Smooth muscle cell (in vitro differentiated cells): ENCODE results near the gene PATJ. TPM values are rescaled to one million over a fixed set of nuclear protein-coding genes. Genes with fewer than 3 reads are reported as not detected.

Experiments
- DNase-seq: peaks from one replicate; lab custom pipeline; 2025; ENCODE audit not compliant: unreplicated experiment; lab: John Stamatoyannopoulos, UW
- H2AFZ ChIP-seq: fragments of 200-600 bp; sonication (generic); 2 replicates; pipeline ENCODE4 v1.6.0; 2016; ENCODE audit warnings: antibody characterized with exemption, low read depth, mild to moderate bottlenecking
- H3F3A ChIP-seq: fragments of 200-600 bp; sonication (generic); 2 replicates; pipeline ENCODE4 v1.6.0; 2017; ENCODE audit warnings: antibody characterized with exemption, low read depth
- H3K27ac ChIP-seq: fragments of 200-600 bp; sonication (generic); 2 replicates; pipeline ENCODE4 v1.5.1; 2016; ENCODE audit warnings: low read depth, mild to moderate bottlenecking
- H3K27me3 ChIP-seq: fragments of 200-600 bp; sonication (generic); 2 replicates; pipeline ENCODE4 v1.6.1; 2016; ENCODE audit warnings: low read depth, mild to moderate bottlenecking
- H3K36me3 ChIP-seq: fragments of 200-600 bp; sonication (generic); 2 replicates; pipeline ENCODE4 v1.5.1; 2016; ENCODE audit warnings: low read depth
- H3K4me1 ChIP-seq: fragments of 200-600 bp; sonication (generic); 2 replicates; pipeline ENCODE4 v1.5.1; 2016; ENCODE audit warnings: low read depth
- H3K4me2 ChIP-seq: fragments of 200-600 bp; sonication (generic); 2 replicates; pipeline ENCODE4 v1.6.0; 2016; ENCODE audit warnings: mild to moderate bottlenecking
- H3K4me3 ChIP-seq: fragments of 200-600 bp; sonication (generic); 2 replicates; pipeline ENCODE4 v1.5.1; 2016; ENCODE audit warnings: mild to moderate bottlenecking
- H3K79me2 ChIP-seq: fragments of 200-600 bp; sonication (generic); 2 replicates; pipeline ENCODE4 v1.6.0; 2016; ENCODE audit warnings: low read depth, mild to moderate bottlenecking
- H3K9ac ChIP-seq: fragments of 200-600 bp; sonication (generic); 2 replicates; pipeline ENCODE4 v1.6.0; 2016; ENCODE audit warnings: low read depth
- H3K9me3 ChIP-seq: fragments of 200-600 bp; sonication (generic); replicated peaks from 2 replicates; pipeline ENCODE4 v1.5.1; 2016; ENCODE audit warnings: low read depth
- H4K20me1 ChIP-seq: fragments of 200-600 bp; sonication (generic); 2 replicates; pipeline ENCODE4 v1.6.0; 2016; ENCODE audit warnings: low read depth
- CTCF ChIP-seq: fragments of 200-600 bp; sonication (generic); IDR thresholded peaks from 2 replicates; pipeline ENCODE4 v1.5.1; 2017; ENCODE audit warnings: borderline replicate concordance, mild to moderate bottlenecking, antibody characterized with exemption; ENCODE audit not compliant: insufficient read depth, poor library complexity, severe bottlenecking
- WGBS: methylation state at CpG from one replicate; pipeline ENCODE4 v1.1.7; 2016; ENCODE audit warnings: low lambda C conversion rate; 5-methylcytosine and 5-hydroxymethylcytosine counted together
- polyA plus RNA-seq: library from polyadenylated mRNA; unstranded; fragments of >200 nt; fragmentation: Nextera tagmentation; extraction: Ambion mirVana; gene quantifications from 2 replicates; pipeline ENCODE4 v1.2.1, GENCODE V29; 2016
- total RNA-seq: library from RNA; depleted of rRNA; stranded (reverse); fragments of >200 nt; gene quantifications from 2 replicates; pipeline ENCODE4 v1.2.3, GENCODE V29; 2014

The PATJ gene
- total and polyA plus RNA-seq, 2 experiments from 2014 or later: 3.5 to 12.3 TPM

- Histone ChIP-seq H3K4me3 (peak overlapping the region; percentile 42), H3K36me3 (no peaks in the 10 kb centered on the region), H3F3A (no peaks in the 10 kb centered on the region), H3K27me3 (peaks cover 41% of the 10 kb centered on the region), H3K4me1 (peaks cover 8% of the 10 kb centered on the region), H3K9me3 (no peaks in the 10 kb centered on the region), H3K9ac (no peak overlapping the region), H2AFZ (no peak overlapping the region), H4K20me1 (no peaks in the 10 kb centered on the region), H3K4me2 (peak overlapping the region; percentile 73), H3K79me2 (no peaks in the 10 kb centered on the region), H3K27ac (no peak overlapping the region)
- DNase-seq: no peak
- 19% methylated on average over 17 of the region's 17 CpGs for WGBS
- TF ChIP-seq CTCF: no peak
These were observed 453.9 kb downstream of the PATJ start for GRCh38 chr1:62196086-62196690.

GRCh38 chr1:62198069-62198780 lies 455.9 kb downstream of the PATJ start:
- no peak for TF ChIP-seq CTCF
- Histone ChIP-seq H3K9me3 (no peaks in the 10 kb centered on the region), H3K27ac (no peak overlapping the region), H3K4me3 (no peak overlapping the region), H3K4me2 (no peak overlapping the region), H3K9ac (no peak overlapping the region), H3K4me1 (peaks cover 8% of the 10 kb centered on the region), H3K79me2 (no peaks in the 10 kb centered on the region), H4K20me1 (no peaks in the 10 kb centered on the region), H3F3A (no peaks in the 10 kb centered on the region), H2AFZ (no peak overlapping the region), H3K27me3 (peaks cover 41% of the 10 kb centered on the region), H3K36me3 (no peaks in the 10 kb centered on the region)
- no peak for DNase-seq
- WGBS: 37% methylated on average over 14 of the region's 14 CpGs

GRCh38 chr1:62198781-62199125 lies 456.5 kb downstream of the PATJ start:
- no peak for DNase-seq
- no peak for TF ChIP-seq CTCF
- Histone ChIP-seq H3F3A (no peaks in the 10 kb centered on the region), H3K4me3 (no peak overlapping the region), H3K9me3 (no peaks in the 10 kb centered on the region), H3K79me2 (no peaks in the 10 kb centered on the region), H3K27ac (no peak overlapping the region), H4K20me1 (no peaks in the 10 kb centered on the region), H3K4me1 (peaks cover 8% of the 10 kb centered on the region), H3K27me3 (peaks cover 41% of the 10 kb centered on the region), H3K4me2 (no peak overlapping the region), H3K36me3 (no peaks in the 10 kb centered on the region), H2AFZ (no peak overlapping the region), H3K9ac (no peak overlapping the region)
- WGBS: 15% methylated on average over 3 of the region's 3 CpGs

GRCh38 chr1:62207187-62207586 lies 464.9 kb downstream of the PATJ start:
- H3K4me3 ChIP-seq: no peak overlapping the region
- H3K27ac ChIP-seq: no peak overlapping the region
- no peaks in the 10 kb centered on the region for H3F3A ChIP-seq
- no peaks in the 10 kb centered on the region for H3K9me3 ChIP-seq
- H3K4me1 ChIP-seq: no peaks in the 10 kb centered on the region
- H2AFZ ChIP-seq: no peak overlapping the region
- peaks cover 5% of the 10 kb centered on the region for H3K36me3 ChIP-seq
- H4K20me1 ChIP-seq: no peaks in the 10 kb centered on the region
- no peak for DNase-seq
- no peak overlapping the region for H3K9ac ChIP-seq
- WGBS: 97% methylated on average over 2 of the region's 2 CpGs
- no peak overlapping the region for H3K4me2 ChIP-seq
- no peaks in the 10 kb centered on the region for H3K79me2 ChIP-seq
- no peak for TF ChIP-seq CTCF
- no peaks in the 10 kb centered on the region for H3K27me3 ChIP-seq
